ENCODE results near the gene CASP7. TPM values are rescaled to one million over a fixed set of nuclear protein-coding genes. Genes with fewer than 3 reads are reported as not detected.

CASP7 gene
- total and polyA plus RNA-seq, 2 of the 8 experiments (the other 6 are each of a cell fraction or from before 2014, with no cell fraction given): 2.3 to 4.1 TPM

DNA sequence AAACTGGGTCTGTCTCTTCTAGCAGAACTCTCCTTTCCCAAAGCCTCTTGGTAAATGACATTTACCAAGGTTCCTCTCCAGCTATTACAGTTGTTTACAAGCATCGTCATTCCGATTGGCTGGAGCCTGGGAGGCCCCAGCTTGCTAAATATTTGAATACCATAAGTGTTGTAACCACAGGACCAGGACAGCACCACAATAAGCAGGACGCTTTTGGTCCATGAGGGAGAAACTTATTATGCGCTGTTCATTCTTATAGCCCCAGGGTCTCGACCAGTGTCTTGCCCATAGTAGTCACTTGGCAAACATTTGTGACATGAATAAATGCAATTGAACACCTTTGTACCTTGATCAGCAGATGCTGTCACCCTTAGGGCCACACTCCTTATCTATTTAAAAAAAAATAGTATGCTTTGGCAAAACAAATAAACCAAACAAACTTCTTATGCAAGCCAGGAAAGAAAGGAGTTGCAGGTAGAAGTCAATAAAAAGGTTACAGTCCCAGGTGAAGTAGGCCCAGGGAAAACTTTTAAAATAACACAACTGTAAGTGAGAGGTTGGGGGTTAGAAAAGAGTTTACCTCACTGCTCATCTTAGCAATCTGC lies 48.7 kb upstream of the CASP7 start (continued):
- TF ChIP-seq, protein P1, sequence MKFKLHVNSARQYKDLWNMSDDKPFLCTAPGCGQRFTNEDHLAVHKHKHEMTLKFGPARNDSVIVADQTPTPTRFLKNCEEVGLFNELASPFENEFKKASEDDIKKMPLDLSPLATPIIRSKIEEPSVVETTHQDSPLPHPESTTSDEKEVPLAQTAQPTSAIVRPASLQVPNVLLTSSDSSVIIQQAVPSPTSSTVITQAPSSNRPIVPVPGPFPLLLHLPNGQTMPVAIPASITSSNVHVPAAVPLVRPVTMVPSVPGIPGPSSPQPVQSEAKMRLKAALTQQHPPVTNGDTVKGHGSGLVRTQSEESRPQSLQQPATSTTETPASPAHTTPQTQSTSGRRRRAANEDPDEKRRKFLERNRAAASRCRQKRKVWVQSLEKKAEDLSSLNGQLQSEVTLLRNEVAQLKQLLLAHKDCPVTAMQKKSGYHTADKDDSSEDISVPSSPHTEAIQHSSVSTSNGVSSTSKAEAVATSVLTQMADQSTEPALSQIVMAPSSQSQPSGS (IDR thresholded peaks at IDR 0.05; ENCODE audit: low read length): no peak
- no peak for TF ChIP-seq ASH2L (IDR thresholded peaks at IDR 0.05; ENCODE audit: low read length)
- no peak for TF ChIP-seq RNF2 (IDR thresholded peaks at IDR 0.05; ENCODE audit: borderline replicate concordance, low read depth, low read length, missing control alignments, poor library complexity, severe bottlenecking)
- no peak for TF ChIP-seq SIX5 (IDR thresholded peaks at IDR 0.05; ENCODE audit: low read depth, low read length)
